IgD-negative memory B cell (primary cell): Measurements from ENCODE around the gene TPM1. TPM values are rescaled to one million over a fixed set of nuclear protein-coding genes. Genes with fewer than 3 reads are reported as not detected.
A peak's percentile ranks its signal among the peaks of the same experiment; 100 is the strongest.

Source experiments
- H3K27ac Mint-ChIP-seq, 3 donors: one replicate each; pipeline ENCODE4 v1.8.0; 2020 to 2022; ENCODE audit warnings: mild to moderate bottlenecking in 3 of 3, mixed read lengths in 3 of 3, moderate library complexity in 1 of 3
- H3K27me3 Mint-ChIP-seq: one replicate; pipeline ENCODE4 v1.8.0; 2021; ENCODE audit warnings: mixed read lengths
- H3K36me3 Mint-ChIP-seq: one replicate; pipeline ENCODE4 v1.8.0; 2020; ENCODE audit warnings: mild to moderate bottlenecking, mixed read lengths
- H3K4me1 Mint-ChIP-seq, 3 donors: one replicate each; pipeline ENCODE4 v1.8.0; 2020 to 2022; ENCODE audit warnings: mixed read lengths in 3 of 3, mild to moderate bottlenecking in 1 of 3
- H3K4me3 Mint-ChIP-seq, 4 donors: one replicate each; pipeline ENCODE4 v1.8.0; 2020 to 2022; ENCODE audit warnings: mild to moderate bottlenecking in 4 of 4, mixed read lengths in 4 of 4, moderate library complexity in 3 of 4
- H3K9me3 Mint-ChIP-seq, 3 donors: one replicate each; pipeline ENCODE4 v1.8.0; 2020 to 2021; ENCODE audit warnings: mixed read lengths in 3 of 3, mild to moderate bottlenecking in 1 of 3
- polyA plus RNA-seq: library from polyadenylated mRNA; unstranded; fragments of 300-500 nt; fragmentation: Illumina TruSeq; gene quantifications from one replicate; pipeline ENCODE4 v1.2.3, GENCODE V29; 2021

TPM1 gene
- polyA plus RNA-seq, 1 donor from 2014 or later: 5.4 TPM

DNA sequence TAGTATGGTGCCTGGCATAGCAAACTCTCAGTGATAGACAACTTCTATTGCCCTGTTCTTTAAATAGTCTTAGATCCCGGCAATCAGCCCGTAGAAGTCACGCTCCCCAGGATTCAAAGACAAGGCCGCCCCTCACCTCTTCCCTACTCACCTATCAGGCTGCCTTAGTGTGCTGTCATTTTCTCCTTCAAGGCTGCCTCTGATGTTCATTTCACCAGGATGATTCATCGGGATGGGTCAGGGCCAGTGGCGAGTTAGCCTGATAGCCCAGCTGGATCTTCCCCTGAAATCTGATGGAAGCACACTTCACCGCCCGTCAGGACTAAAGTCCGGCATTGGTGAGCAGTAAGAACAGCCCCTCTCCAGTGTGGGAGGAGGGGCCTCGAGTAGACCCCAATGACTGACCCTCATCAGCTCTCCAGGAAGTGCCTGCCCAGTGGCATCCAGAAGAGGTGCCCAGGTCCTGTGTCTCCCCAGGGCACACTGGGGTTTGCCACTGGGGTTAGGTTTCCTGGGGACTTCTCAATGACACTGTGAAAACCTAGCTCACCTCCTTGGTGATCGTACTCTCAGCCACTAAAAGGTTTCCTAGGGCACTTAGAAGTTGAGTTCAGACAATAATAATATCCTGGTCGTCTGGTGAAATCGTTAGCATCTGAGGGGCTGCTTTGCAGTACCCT is 37.5 kb downstream of the TPM1 start:
- Mint-ChIP-seq H3K4me3 (no peak overlapping the region), H3K27ac (no peak overlapping the region), H3K36me3 (peaks cover 6% of the 10 kb centered on the region), H3K27me3 (peaks cover 21% of the 10 kb centered on the region), H3K4me1 (peaks cover 0 to 2% (median 2%) of the 10 kb centered on the region in 3 donors), H3K9me3 (no peaks in the 10 kb centered on the region)

DNA sequence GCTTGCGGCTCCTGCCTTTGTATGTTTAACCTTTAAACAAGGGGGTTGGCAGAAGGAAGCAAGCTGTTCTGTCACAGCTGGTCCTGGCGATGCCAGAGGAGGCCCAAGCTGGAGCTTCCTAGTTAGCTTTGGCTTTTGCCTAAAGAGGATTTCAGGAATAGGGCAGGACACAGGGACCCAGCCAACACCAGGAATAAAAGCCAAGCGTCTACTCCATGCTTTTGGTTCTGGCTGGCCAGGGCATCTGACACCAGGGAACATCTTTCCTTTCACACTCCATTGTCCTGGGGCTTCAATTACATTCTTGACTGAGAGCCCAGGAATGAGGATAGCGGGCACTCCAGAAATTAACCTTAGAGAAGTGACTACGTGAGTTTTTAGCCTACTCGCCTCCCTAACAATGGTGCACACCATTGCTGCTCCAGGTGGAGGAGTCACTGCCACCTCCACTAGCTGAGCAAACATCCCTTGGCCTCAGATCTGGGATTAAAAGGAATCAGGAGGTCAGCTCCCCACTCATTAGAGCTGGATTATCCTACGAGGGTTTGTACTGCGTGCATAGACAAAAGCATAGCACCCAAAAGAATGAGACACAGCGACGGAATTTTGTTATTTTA is 38.2 kb downstream of the TPM1 start:
- no peak overlapping the region for H3K27ac Mint-ChIP-seq
- no peak overlapping the region for H3K4me3 Mint-ChIP-seq
- H3K9me3 Mint-ChIP-seq: no peaks in the 10 kb centered on the region
- peaks cover 21% of the 10 kb centered on the region for H3K27me3 Mint-ChIP-seq
- peaks cover 6% of the 10 kb centered on the region for H3K36me3 Mint-ChIP-seq
- no peaks in the 10 kb centered on the region for H3K4me1 Mint-ChIP-seq

DNA sequence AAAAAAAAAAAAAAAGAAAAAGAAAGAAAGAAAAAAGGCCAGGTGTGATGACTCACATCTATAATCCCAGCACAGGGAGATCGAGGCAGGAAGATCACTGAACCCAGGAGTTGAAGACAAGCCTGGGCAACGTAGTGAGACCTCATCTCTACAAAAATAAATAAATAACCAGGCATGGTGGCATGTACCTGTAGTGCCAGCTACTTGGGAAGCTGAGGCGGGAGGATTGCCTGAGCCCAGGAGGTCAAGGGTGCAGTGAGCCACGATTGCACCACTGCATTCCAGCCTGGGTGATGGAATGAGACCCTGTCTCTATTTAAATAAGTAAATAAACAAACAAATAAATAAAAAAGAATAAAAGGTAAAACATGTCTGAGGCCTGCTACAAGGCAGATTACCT is 39.8 kb downstream of the TPM1 start:
- no peak overlapping the region for H3K27ac Mint-ChIP-seq
- no peaks in the 10 kb centered on the region for H3K9me3 Mint-ChIP-seq
- H3K4me1 Mint-ChIP-seq: no peaks in the 10 kb centered on the region
- peaks cover 6% of the 10 kb centered on the region for H3K36me3 Mint-ChIP-seq
- H3K27me3 Mint-ChIP-seq: peaks cover 16% of the 10 kb centered on the region
- no peak overlapping the region for H3K4me3 Mint-ChIP-seq

DNA sequence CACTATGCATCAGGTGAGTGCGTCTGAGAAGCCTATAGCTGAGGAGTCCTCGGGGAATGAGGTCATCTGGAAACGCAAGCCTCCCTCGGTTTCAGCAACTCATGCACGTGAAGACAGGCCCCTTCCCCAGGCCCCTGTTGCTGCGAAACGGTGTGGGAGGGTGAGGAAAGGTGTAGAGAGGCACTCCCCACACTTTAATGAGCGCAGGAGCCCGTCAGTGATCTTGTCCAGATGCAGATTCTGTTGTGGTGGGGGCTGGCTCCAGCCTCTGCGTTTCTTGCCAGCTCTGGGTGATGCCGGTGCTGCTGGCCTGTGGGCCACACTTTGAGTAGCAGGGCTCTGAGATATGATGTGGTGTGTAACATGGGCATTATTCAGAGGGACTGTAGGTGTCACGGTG is 40.5 kb downstream of the TPM1 start:
- Mint-ChIP-seq H3K36me3 (peaks cover 4% of the 10 kb centered on the region), H3K27ac (no peak overlapping the region), H3K9me3 (no peaks in the 10 kb centered on the region), H3K27me3 (peaks cover 16% of the 10 kb centered on the region), H3K4me3 (no peak overlapping the region), H3K4me1 (no peaks in the 10 kb centered on the region)

- peak overlapping the region in 1 of 3 donors; percentile 31 for H3K27ac Mint-ChIP-seq
- peaks cover 4% of the 10 kb centered on the region for H3K36me3 Mint-ChIP-seq
- H3K27me3 Mint-ChIP-seq: peaks cover 16% of the 10 kb centered on the region
- H3K9me3 Mint-ChIP-seq: no peaks in the 10 kb centered on the region
- no peak overlapping the region for H3K4me3 Mint-ChIP-seq
- H3K4me1 Mint-ChIP-seq: no peaks in the 10 kb centered on the region
These were observed 41.0 kb downstream of the TPM1 start for GRCh38 chr15:63083541-63083940.

DNA sequence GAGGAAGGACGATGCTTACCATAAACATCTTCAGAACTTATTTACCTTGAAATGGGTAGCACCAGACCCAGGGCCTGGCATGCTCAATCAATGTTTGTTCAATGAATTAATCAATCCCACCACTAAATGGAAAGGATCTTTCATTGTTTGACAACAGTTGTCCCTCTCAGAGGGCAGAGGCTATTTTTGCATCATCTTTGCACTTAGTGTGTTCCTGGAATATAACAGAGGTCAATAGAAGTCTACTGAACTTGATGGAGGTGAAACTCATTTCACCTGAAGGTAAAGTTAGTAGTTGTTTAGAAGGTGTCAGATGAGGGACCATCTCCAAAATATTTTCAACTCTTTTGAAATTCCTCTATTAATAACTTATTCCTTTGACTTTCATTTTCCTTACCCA is 42.3 kb downstream of the TPM1 start:
- H3K27me3 Mint-ChIP-seq: peaks cover 12% of the 10 kb centered on the region
- H3K9me3 Mint-ChIP-seq: no peaks in the 10 kb centered on the region
- no peak overlapping the region for H3K4me3 Mint-ChIP-seq
- peaks cover 0 to 2% (median 0%) of the 10 kb centered on the region in 3 donors for H3K4me1 Mint-ChIP-seq
- peak overlapping the region in 1 of 3 donors; percentile 9 for H3K27ac Mint-ChIP-seq
- H3K36me3 Mint-ChIP-seq: peaks cover 1% of the 10 kb centered on the region

GRCh38 chr15:63085289-63085688 is 42.7 kb downstream of the TPM1 start:
- no peak overlapping the region for H3K4me3 Mint-ChIP-seq

GRCh38 chr15:63086271-63086670 is 43.7 kb downstream of the TPM1 start:
- Mint-ChIP-seq H3K4me1 (peaks cover 0 to 2% (median 0%) of the 10 kb centered on the region in 3 donors), H3K4me3 (no peak overlapping the region), H3K36me3 (peaks cover 1% of the 10 kb centered on the region), H3K27me3 (peaks cover 5% of the 10 kb centered on the region), H3K9me3 (no peaks in the 10 kb centered on the region), H3K27ac (no peak overlapping the region)

More at GRCh38 chr15:63085289-63085688, 42.7 kb downstream of the TPM1 start:
- Mint-ChIP-seq H3K36me3 (peaks cover 1% of the 10 kb centered on the region), H3K27ac (no peak overlapping the region), H3K4me1 (peaks cover 0 to 2% (median 0%) of the 10 kb centered on the region in 3 donors), H3K9me3 (no peaks in the 10 kb centered on the region), H3K27me3 (peaks cover 9% of the 10 kb centered on the region)

GRCh38 chr15:63086947-63087346 is 44.4 kb downstream of the TPM1 start:
- Mint-ChIP-seq H3K4me1 (peaks cover 0 to 2% (median 0%) of the 10 kb centered on the region in 3 donors), H3K4me3 (no peak overlapping the region), H3K27me3 (peaks cover 5% of the 10 kb centered on the region), H3K27ac (no peak overlapping the region), H3K36me3 (peaks cover 1% of the 10 kb centered on the region), H3K9me3 (no peaks in the 10 kb centered on the region)

DNA sequence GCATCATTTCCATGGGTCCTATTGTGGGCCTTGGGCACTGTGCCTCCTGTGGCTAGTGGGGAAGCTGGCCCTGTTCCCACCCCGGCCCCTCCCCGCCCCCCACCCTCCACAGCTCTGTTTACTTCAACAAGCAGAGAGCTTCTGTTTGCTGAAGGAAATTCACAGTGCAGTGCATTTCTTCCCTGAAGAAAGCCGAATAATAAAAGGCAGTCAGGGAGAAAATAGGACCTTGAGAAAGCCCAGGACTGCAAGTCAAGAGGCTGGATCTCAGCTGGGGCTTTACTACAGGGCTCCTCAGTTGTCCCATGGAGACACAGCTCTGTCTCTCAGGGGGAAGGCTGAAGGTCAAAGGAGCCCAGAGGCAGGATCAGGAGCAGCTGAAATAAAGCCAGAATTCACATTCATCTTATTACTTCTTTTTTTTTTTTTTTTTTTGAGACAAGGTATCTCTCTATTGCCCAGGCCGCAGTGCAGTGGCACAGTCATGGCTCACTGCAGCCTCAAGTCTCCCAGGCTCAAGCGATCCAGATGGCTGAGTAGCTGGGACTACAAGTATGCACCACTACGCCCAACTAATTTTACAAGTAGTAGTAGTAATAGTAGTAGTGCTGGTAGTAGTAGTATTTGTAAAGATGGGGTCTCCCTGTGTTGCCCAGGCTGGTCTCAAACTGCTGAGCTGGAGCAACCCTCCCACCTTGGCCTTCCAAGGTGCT is 46.1 kb downstream of the TPM1 start:
- H3K4me1 Mint-ChIP-seq: peaks cover 0 to 2% (median 0%) of the 10 kb centered on the region in 3 donors
- H3K4me3 Mint-ChIP-seq: no peak overlapping the region
- H3K9me3 Mint-ChIP-seq: no peaks in the 10 kb centered on the region
- peaks cover 2% of the 10 kb centered on the region for H3K27me3 Mint-ChIP-seq
- H3K36me3 Mint-ChIP-seq: peaks cover 1% of the 10 kb centered on the region
- H3K27ac Mint-ChIP-seq: no peak overlapping the region

DNA sequence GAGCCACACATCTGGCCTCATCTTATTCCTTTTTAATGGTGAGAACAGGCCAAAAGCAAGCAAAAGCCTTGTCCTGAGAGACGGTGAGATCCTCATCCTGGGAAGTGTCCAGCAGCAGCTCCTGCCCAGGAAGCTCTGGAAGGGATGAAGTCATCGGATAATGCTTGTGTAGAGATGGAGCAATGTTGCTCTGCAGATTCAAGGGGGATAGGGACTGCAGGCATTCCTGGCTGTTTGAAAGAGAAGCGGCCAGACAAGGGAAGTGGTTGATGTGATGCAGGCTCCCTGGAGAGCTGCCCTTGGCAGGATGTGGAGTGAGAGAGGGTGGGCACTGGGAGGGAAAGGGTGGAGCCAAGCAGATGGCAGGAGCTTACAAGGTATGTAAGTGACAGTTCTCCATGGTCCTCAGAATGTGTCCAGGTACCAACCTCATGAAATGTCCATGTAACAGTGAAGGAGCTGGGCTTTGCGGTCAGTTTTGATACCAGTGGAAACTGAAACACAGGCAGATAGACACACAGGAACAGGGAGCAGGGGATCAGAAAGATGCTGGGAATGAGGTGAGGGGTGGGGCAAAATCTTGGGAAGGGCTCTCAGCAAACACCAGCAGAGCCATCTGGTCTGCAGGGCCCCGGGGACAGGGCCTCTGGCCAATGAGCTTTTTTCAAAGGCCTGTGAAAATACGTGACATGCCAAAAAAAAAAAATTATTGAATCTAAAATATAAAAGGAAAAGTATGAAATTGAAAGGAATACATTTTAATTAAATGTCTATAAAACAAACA is 46.9 kb downstream of the TPM1 start:
- Mint-ChIP-seq H3K27me3 (peaks cover 3% of the 10 kb centered on the region), H3K36me3 (peaks cover 1% of the 10 kb centered on the region), H3K27ac (no peak overlapping the region), H3K4me3 (no peak overlapping the region), H3K4me1 (peaks cover 0 to 2% (median 0%) of the 10 kb centered on the region in 3 donors), H3K9me3 (no peaks in the 10 kb centered on the region)

DNA sequence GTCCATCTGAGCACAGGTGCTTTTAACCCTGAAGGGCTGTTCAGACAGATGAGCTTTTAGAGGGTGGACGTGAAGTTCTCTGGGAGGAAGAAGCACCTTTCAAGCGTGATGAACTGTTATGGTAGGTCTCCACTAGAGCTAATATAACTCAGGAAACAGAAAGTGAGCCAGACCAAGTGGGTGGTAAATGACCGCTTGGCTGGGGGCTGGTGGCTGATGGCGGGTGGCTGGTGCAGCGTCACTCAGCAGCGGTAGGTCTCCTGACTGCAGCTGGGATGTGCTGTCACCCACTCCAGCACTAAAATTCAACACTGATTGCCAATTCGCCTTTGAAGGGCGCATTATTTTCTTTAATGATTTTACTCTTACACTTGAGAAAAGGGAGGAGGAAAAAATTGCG is 47.9 kb downstream of the TPM1 start:
- no peaks in the 10 kb centered on the region for H3K9me3 Mint-ChIP-seq
- H3K4me1 Mint-ChIP-seq: peaks cover 0 to 2% (median under 1%) of the 10 kb centered on the region in 3 donors
- peaks cover 3% of the 10 kb centered on the region for H3K27me3 Mint-ChIP-seq
- H3K27ac Mint-ChIP-seq: no peak overlapping the region
- peaks cover 1% of the 10 kb centered on the region for H3K36me3 Mint-ChIP-seq
- no peak overlapping the region for H3K4me3 Mint-ChIP-seq

- Mint-ChIP-seq H3K27ac (no peak overlapping the region), H3K36me3 (peaks cover 1% of the 10 kb centered on the region), H3K9me3 (no peaks in the 10 kb centered on the region), H3K27me3 (peaks cover 3% of the 10 kb centered on the region), H3K4me1 (peaks cover 0 to 2% (median 2%) of the 10 kb centered on the region in 3 donors), H3K4me3 (no peak overlapping the region)
These were observed 48.3 kb downstream of the TPM1 start for GRCh38 chr15:63090887-63091286.

- no peaks in the 10 kb centered on the region for H3K9me3 Mint-ChIP-seq
- no peak overlapping the region for H3K4me3 Mint-ChIP-seq
- H3K36me3 Mint-ChIP-seq: peaks cover 1% of the 10 kb centered on the region
- peaks cover 0 to 2% (median 2%) of the 10 kb centered on the region in 3 donors for H3K4me1 Mint-ChIP-seq
- H3K27ac Mint-ChIP-seq: no peak overlapping the region
- H3K27me3 Mint-ChIP-seq: peaks cover 3% of the 10 kb centered on the region
These were observed 49.3 kb downstream of the TPM1 start for GRCh38 chr15:63091679-63092446.
